DND-41 (cell line): ENCODE results near the gene HS2ST1.
"Not testable (repeated sequence)": the region's sequence is repeated elsewhere in the genome, so short reads cannot be mapped to it uniquely, and the experiment has no call there.

ENCODE experiments used
- ATAC-seq: fragments of 200-7000 bp; cut with Tn5 transposase; 3 replicates; pipeline ENCODE4 v1.9.1; 2021; ENCODE audit warnings: low read depth; ENCODE audit not compliant: insufficient read depth
- DNase-seq: peaks from one replicate; pipeline ENCODE4 v3.0.0-alpha.2; 2020
- H2AFZ ChIP-seq: 2 replicates; pipeline ENCODE4 v1.6.0; 2012; ENCODE audit warnings: low read depth, low read length
- H3K27ac ChIP-seq: 2 replicates; pipeline ENCODE4 v1.5.1; 2012; ENCODE audit warnings: low read length, inconsistent platforms
- H3K27me3 ChIP-seq: fragments of 200-600 bp; sonication (generic); 2 replicates; pipeline ENCODE4 v1.6.0; 2012; ENCODE audit warnings: low read length, mild to moderate bottlenecking, inconsistent platforms; ENCODE audit not compliant: insufficient read depth, poor library complexity
- H3K36me3 ChIP-seq: 2 replicates; pipeline ENCODE4 v1.5.1; 2012; ENCODE audit warnings: low read length, inconsistent platforms; ENCODE audit not compliant: insufficient read depth
- H3K4me1 ChIP-seq: 2 replicates; pipeline ENCODE4 v1.5.1; 2012; ENCODE audit warnings: mild to moderate bottlenecking, low read length; ENCODE audit not compliant: insufficient read depth
- H3K4me2 ChIP-seq: 2 replicates; pipeline ENCODE4 v1.6.0; 2012; ENCODE audit warnings: mild to moderate bottlenecking, moderate library complexity, low read length, inconsistent platforms; ENCODE audit not compliant: insufficient read depth
- H3K4me3 ChIP-seq, 2 experiments: fragments of 200-600 bp in 1 of 2; shearing (Covaris generic) in 1 of 2; 2 replicates each; pipeline ENCODE4 v1.5.1; 2012 to 2016; ENCODE audit warnings: inconsistent platforms in 2 of 2, low read length in 2 of 2, mild to moderate bottlenecking in 2 of 2, low read depth in 1 of 2, moderate library complexity in 1 of 2
- H3K79me2 ChIP-seq: 2 replicates; pipeline ENCODE4 v1.6.0; 2012; ENCODE audit warnings: low read length, inconsistent platforms; ENCODE audit not compliant: insufficient read depth
- H3K9ac ChIP-seq: 2 replicates; pipeline ENCODE4 v1.6.0; 2012; ENCODE audit warnings: low read depth, mild to moderate bottlenecking, inconsistent platforms, low read length, moderate library complexity
- H3K9me3 ChIP-seq: 2 replicates; pipeline ENCODE4 v1.5.1; 2012; ENCODE audit warnings: low read length, moderate library complexity, mild to moderate bottlenecking, inconsistent platforms; ENCODE audit not compliant: insufficient read depth, severe bottlenecking
- H4K20me1 ChIP-seq: 2 replicates; pipeline ENCODE4 v1.6.0; 2012; ENCODE audit warnings: low read length; ENCODE audit not compliant: insufficient read depth
- CTCF ChIP-seq: IDR thresholded peaks from 2 replicates; pipeline ENCODE4 v1.5.1; 2012; ENCODE audit warnings: borderline replicate concordance, low read length, moderate library complexity, mild to moderate bottlenecking; ENCODE audit not compliant: poor library complexity, severe bottlenecking; ENCODE audit errors: extremely low read depth
- EZH2 ChIP-seq: IDR thresholded peaks from 3 replicates; pipeline ENCODE4 v1.6.1; 2012; ENCODE audit warnings: borderline replicate concordance, low read depth, mild to moderate bottlenecking, moderate library complexity, low read length, inconsistent platforms; ENCODE audit not compliant: severe bottlenecking

The HS2ST1 gene

GRCh38 chr1:87017998-87018672 is 103.7 kb downstream of the HS2ST1 start:
- ATAC-seq, result no peak
- Histone ChIP-seq H3K4me2 (no peak overlapping the region), H3K9ac (no peak overlapping the region), H2AFZ (no peak overlapping the region), H3K9me3 (peaks cover 4% of the 10 kb centered on the region), H3K4me3 (no peak overlapping the region), H3K4me1 (no peaks in the 10 kb centered on the region), H3K27ac (no peak overlapping the region), H3K36me3 (0 out of 2 replicates have a peak, but pooled peaks cover 1% of the 10 kb centered on the region), H3K27me3 (no peaks in the 10 kb centered on the region), H3K79me2 (peaks cover 2% of the 10 kb centered on the region; the same call in 1 of the 2 replicates), H4K20me1 (peaks cover 8% of the 10 kb centered on the region; the same call in 1 of the 2 replicates)
- no peak for TF ChIP-seq CTCF
- no peak for TF ChIP-seq EZH2
- no peak for DNase-seq

DNA sequence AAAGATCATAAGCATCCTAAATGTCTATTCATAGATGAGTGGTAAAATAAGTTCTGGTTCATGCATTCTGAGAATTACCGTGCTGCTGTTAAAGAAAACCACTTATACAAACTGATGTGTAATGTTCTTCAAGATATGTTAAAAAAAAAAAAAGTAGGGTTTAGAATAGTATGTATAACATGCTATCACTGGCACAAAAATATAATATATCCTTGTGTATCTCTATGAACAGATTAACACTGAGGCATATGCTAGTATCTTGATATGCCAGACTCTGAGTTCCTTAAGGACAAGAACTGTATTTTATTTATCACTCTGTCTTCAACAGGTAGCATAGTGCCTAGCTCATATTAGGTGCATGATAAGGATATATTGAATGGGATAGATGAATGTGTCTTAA is 108.9 kb downstream of the HS2ST1 start:
- Histone ChIP-seq H3K9ac (no peak overlapping the region), H2AFZ (no peak overlapping the region), H3K36me3 (no peaks in the 10 kb centered on the region), H3K4me1 (no peaks in the 10 kb centered on the region), H3K27ac (no peak overlapping the region), H4K20me1 (peaks cover 5% of the 10 kb centered on the region; the same call in 1 of the 2 replicates), H3K9me3 (no peaks in the 10 kb centered on the region), H3K4me3 (no peak overlapping the region), H3K79me2 (peaks cover 8% of the 10 kb centered on the region; the same call in 1 of the 2 replicates), H3K4me2 (no peak overlapping the region), H3K27me3 (no peaks in the 10 kb centered on the region)
- ATAC-seq (no peak), DNase-seq (no peak)
- TF ChIP-seq CTCF (no peak), EZH2 (no peak)

GRCh38 chr1:87024936-87025540 is 110.6 kb downstream of the HS2ST1 start:
- H3K36me3 ChIP-seq, result no peaks in the 10 kb centered on the region
- H2AFZ ChIP-seq, result no peak overlapping the region
- H3K9ac ChIP-seq, result no peak overlapping the region
- peaks cover 3% of the 10 kb centered on the region; the same call in 1 of the 2 replicates for H4K20me1 ChIP-seq
- no peaks in the 10 kb centered on the region for H3K27me3 ChIP-seq
- no peak for TF ChIP-seq EZH2
- TF ChIP-seq CTCF, result peak; percentile 62
- H3K9me3 ChIP-seq, result no peaks in the 10 kb centered on the region
- peaks cover 8% of the 10 kb centered on the region; the same call in 1 of the 2 replicates for H3K79me2 ChIP-seq
- no peaks in the 10 kb centered on the region for H3K4me1 ChIP-seq
- no peak overlapping the region for H3K4me3 ChIP-seq
- no peak overlapping the region for H3K4me2 ChIP-seq
- peak; percentile 69 for ATAC-seq
- no peak overlapping the region for H3K27ac ChIP-seq
- no peak for DNase-seq

DNA sequence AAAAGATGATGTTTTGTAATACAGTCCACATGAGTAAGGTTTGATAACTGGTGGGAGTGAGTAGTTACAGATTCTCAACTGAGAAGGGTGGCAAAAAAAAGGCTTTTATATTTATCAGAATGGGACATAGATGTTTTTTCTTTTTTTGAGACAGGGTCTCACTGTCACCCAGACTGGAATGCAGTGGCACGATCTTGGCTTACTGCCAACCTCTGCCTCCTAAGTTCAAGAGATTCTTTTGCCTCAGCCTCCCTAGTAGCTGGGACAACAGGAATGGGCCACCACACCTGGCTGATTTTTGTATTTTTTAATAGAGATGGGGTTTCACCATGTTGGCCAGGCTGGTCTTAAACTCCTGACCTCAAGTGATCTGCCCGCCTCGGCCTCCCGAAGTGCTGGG is 113.1 kb downstream of the HS2ST1 start:
- H3K79me2 ChIP-seq, ATAC-seq, H3K4me2 ChIP-seq, H2AFZ ChIP-seq, DNase-seq, H4K20me1 ChIP-seq, H3K9ac ChIP-seq, H3K27me3 ChIP-seq, H3K4me3 ChIP-seq, H3K27ac ChIP-seq, H3K9me3 ChIP-seq, H3K4me1 ChIP-seq, H3K36me3 ChIP-seq: not testable (repeated sequence)
